SJSA1 (cell line): ENCODE measurements around the gene PABPN1. TPM values are rescaled to one million over a fixed set of nuclear protein-coding genes. Genes with fewer than 3 reads are reported as not detected.
A peak's percentile ranks its signal among the peaks of the same experiment; 100 is the strongest.
"Not testable (repeated sequence)": the region's sequence is repeated elsewhere in the genome, so short reads cannot be mapped to it uniquely, and the experiment has no call there.

Source experiments
- DNase-seq, 2 experiments: peaks; one replicate each; pipeline ENCODE4 v3.0.0-alpha.2; 2015 to 2020; ENCODE audit warnings: low spot score in 2 of 2, low read depth in 1 of 2
- H3K27ac ChIP-seq: fragments of 250-450 bp; sonication (Bioruptor Pico); 2 replicates; pipeline ENCODE4 v1.5.1; 2020; ENCODE audit warnings: mild to moderate bottlenecking, moderate library complexity
- H3K27me3 ChIP-seq: fragments of 250-450 bp; sonication (Bioruptor Pico); replicated peaks from 2 replicates; pipeline ENCODE4 v1.5.1; 2020; ENCODE audit warnings: mild to moderate bottlenecking, moderate library complexity
- H3K36me3 ChIP-seq: fragments of 250-450 bp; sonication (Bioruptor Pico); 2 replicates; pipeline ENCODE4 v1.5.1; 2020; ENCODE audit warnings: mild to moderate bottlenecking
- H3K4me1 ChIP-seq: fragments of 250-450 bp; sonication (Bioruptor Pico); replicated peaks from 2 replicates; pipeline ENCODE4 v1.6.1; 2021; ENCODE audit warnings: mild to moderate bottlenecking
- H3K4me3 ChIP-seq: fragments of 250-450 bp; sonication (Bioruptor Pico); 2 replicates; pipeline ENCODE4 v1.5.1; 2020; ENCODE audit warnings: mild to moderate bottlenecking
- H3K9me3 ChIP-seq: fragments of 250-450 bp; sonication (Bioruptor Pico); replicated peaks from 2 replicates; pipeline ENCODE4 v1.5.1; 2020; ENCODE audit warnings: mild to moderate bottlenecking
- total RNA-seq: library from RNA; depleted of rRNA; stranded (reverse); fragments of >200 nt; shearing (Covaris generic); gene quantifications from 2 replicates; pipeline ENCODE4 v1.2.3, GENCODE V29; 2014

PABPN1 gene
- total RNA-seq, 1 experiment from 2014 or later: 93.4 TPM

GRCh38 chr14:23308721-23309445 is 12.4 kb upstream of the PABPN1 start:
- H3K9me3 ChIP-seq: no peaks in the 10 kb centered on the region
- peaks cover 16% of the 10 kb centered on the region for H3K4me1 ChIP-seq
- H3K4me3 ChIP-seq: no peak overlapping the region
- no peaks in the 10 kb centered on the region for H3K27me3 ChIP-seq
- DNase-seq: no peak
- no peak overlapping the region for H3K27ac ChIP-seq
- H3K36me3 ChIP-seq: peaks cover 49% of the 10 kb centered on the region

GRCh38 chr14:23310546-23310945 is 10.7 kb upstream of the PABPN1 start:
- peaks cover 56% of the 10 kb centered on the region for H3K36me3 ChIP-seq
- H3K27ac ChIP-seq: no peak overlapping the region
- peaks cover 16% of the 10 kb centered on the region for H3K4me1 ChIP-seq
- H3K4me3 ChIP-seq: no peak overlapping the region
- H3K27me3 ChIP-seq: no peaks in the 10 kb centered on the region
- no peaks in the 10 kb centered on the region for H3K9me3 ChIP-seq
- no peak for DNase-seq

GRCh38 chr14:23316300-23316699 is 5.0 kb upstream of the PABPN1 start:
- Histone ChIP-seq H3K27me3 (no peaks in the 10 kb centered on the region), H3K36me3 (peaks cover 40% of the 10 kb centered on the region), H3K9me3 (no peaks in the 10 kb centered on the region), H3K4me1 (peaks cover 9% of the 10 kb centered on the region), H3K27ac (no peak overlapping the region), H3K4me3 (no peak overlapping the region)
- DNase-seq: no peak

GRCh38 chr14:23319746-23320583 is 1.3 kb upstream of the PABPN1 start:
- Histone ChIP-seq H3K36me3 (peaks cover 60% of the 10 kb centered on the region), H3K27me3 (no peaks in the 10 kb centered on the region), H3K4me1 (peaks cover 16% of the 10 kb centered on the region), H3K27ac (peak overlapping the region; percentile 65), H3K4me3 (peak overlapping the region; percentile 88), H3K9me3 (no peaks in the 10 kb centered on the region)
- DNase-seq: no peak

GRCh38 chr14:23321572-23322547 is 603 bp downstream of the PABPN1 start:
- H3K27ac ChIP-seq: peak overlapping the region; percentile 96
- H3K36me3 ChIP-seq: peaks cover 55% of the 10 kb centered on the region
- no peaks in the 10 kb centered on the region for H3K9me3 ChIP-seq
- peak overlapping the region; percentile 88 for H3K4me3 ChIP-seq
- peak; percentile 59 to 65 for DNase-seq
- peaks cover 16% of the 10 kb centered on the region for H3K4me1 ChIP-seq
- no peaks in the 10 kb centered on the region for H3K27me3 ChIP-seq

GRCh38 chr14:23322568-23323517 is 1.6 kb downstream of the PABPN1 start:
- DNase-seq: no peak
- H3K9me3 ChIP-seq: no peaks in the 10 kb centered on the region
- peaks cover 16% of the 10 kb centered on the region for H3K4me1 ChIP-seq
- peak overlapping the region; percentile 96 for H3K27ac ChIP-seq
- H3K36me3 ChIP-seq: peaks cover 53% of the 10 kb centered on the region
- H3K27me3 ChIP-seq: no peaks in the 10 kb centered on the region
- peak overlapping the region; percentile 88 for H3K4me3 ChIP-seq

- H3K36me3 ChIP-seq: peaks cover 53% of the 10 kb centered on the region
- H3K27ac ChIP-seq: no peak overlapping the region
- H3K4me1 ChIP-seq: peaks cover 16% of the 10 kb centered on the region
- no peaks in the 10 kb centered on the region for H3K9me3 ChIP-seq
- H3K4me3 ChIP-seq: no peak overlapping the region
- DNase-seq: no peak
- H3K27me3 ChIP-seq: no peaks in the 10 kb centered on the region
Measured at GRCh38 chr14:23323838-23324454, 2.7 kb downstream of the PABPN1 start.

GRCh38 chr14:23324455-23324846 is 3.2 kb downstream of the PABPN1 start:
- peaks cover 16% of the 10 kb centered on the region for H3K4me1 ChIP-seq
- no peak for DNase-seq
- H3K36me3 ChIP-seq: peaks cover 50% of the 10 kb centered on the region
- no peaks in the 10 kb centered on the region for H3K9me3 ChIP-seq
- H3K27ac ChIP-seq: no peak overlapping the region
- H3K4me3 ChIP-seq: no peak overlapping the region
- no peaks in the 10 kb centered on the region for H3K27me3 ChIP-seq

- no peaks in the 10 kb centered on the region for H3K27me3 ChIP-seq
Measured at GRCh38 chr14:23324993-23325392, 3.7 kb downstream of the PABPN1 start.

GRCh38 chr14:23325746-23326145 is 4.5 kb downstream of the PABPN1 start:
- H3K4me1 ChIP-seq, DNase-seq, H3K4me3 ChIP-seq, H3K27me3 ChIP-seq, H3K9me3 ChIP-seq, H3K27ac ChIP-seq: not testable (repeated sequence)
- peaks cover 37% of the 10 kb centered on the region for H3K36me3 ChIP-seq

More at GRCh38 chr14:23324993-23325392, 3.7 kb downstream of the PABPN1 start:
- Histone ChIP-seq H3K4me1 (peaks cover 16% of the 10 kb centered on the region), H3K9me3 (no peaks in the 10 kb centered on the region), H3K4me3 (no peak overlapping the region), H3K27ac (no peak overlapping the region), H3K36me3 (peaks cover 44% of the 10 kb centered on the region)
- DNase-seq: no peak

GRCh38 chr14:23326491-23327332 is 5.5 kb downstream of the PABPN1 start:
- Histone ChIP-seq H3K27ac (no peak overlapping the region), H3K36me3 (peaks cover 37% of the 10 kb centered on the region), H3K4me3 (no peak overlapping the region), H3K9me3 (no peaks in the 10 kb centered on the region), H3K4me1 (peaks cover 7% of the 10 kb centered on the region), H3K27me3 (0 out of 2 replicates have a peak, but pooled peaks cover 4% of the 10 kb centered on the region)
- no peak for DNase-seq
